GM12873 (cell line): Measurements from ENCODE around the gene WDR73.

Experiments
- TF ChIP-seq, protein P1 (sequence below): IDR thresholded peaks from 2 replicates; pipeline ENCODE4 v1.5.1; 2012; ENCODE audit warnings: low read depth, mild to moderate bottlenecking, moderate library complexity, low read length, control low read depth; ENCODE audit not compliant: insufficient read depth; ENCODE audit errors: missing control alignments

WDR73 gene

DNA sequence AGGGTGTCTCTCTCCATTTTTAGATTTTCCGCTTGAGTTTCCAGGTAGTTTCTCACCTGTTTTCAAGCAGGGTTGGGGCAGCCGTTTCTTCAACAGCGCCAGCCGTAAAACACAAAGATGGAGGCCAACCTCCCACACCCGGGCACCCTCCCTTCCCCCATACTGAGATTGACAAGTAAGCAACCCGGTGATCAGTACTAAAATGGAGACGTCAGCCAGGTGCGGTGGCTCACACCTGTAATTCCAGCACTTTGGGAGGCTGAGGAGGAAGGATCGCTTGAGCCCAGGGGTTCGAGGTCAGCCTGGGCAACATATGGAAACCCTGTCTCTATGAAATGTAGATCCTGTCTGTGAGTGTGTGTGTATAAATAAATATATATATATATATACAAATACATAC, 54.2 kb downstream of the WDR73 start:
- TF ChIP-seq, protein P1, sequence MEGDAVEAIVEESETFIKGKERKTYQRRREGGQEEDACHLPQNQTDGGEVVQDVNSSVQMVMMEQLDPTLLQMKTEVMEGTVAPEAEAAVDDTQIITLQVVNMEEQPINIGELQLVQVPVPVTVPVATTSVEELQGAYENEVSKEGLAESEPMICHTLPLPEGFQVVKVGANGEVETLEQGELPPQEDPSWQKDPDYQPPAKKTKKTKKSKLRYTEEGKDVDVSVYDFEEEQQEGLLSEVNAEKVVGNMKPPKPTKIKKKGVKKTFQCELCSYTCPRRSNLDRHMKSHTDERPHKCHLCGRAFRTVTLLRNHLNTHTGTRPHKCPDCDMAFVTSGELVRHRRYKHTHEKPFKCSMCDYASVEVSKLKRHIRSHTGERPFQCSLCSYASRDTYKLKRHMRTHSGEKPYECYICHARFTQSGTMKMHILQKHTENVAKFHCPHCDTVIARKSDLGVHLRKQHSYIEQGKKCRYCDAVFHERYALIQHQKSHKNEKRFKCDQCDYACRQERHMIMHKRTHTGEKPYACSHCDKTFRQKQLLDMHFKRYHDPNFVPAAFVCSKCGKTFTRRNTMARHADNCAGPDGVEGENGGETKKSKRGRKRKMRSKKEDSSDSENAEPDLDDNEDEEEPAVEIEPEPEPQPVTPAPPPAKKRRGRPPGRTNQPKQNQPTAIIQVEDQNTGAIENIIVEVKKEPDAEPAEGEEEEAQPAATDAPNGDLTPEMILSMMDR, result no peak

DNA sequence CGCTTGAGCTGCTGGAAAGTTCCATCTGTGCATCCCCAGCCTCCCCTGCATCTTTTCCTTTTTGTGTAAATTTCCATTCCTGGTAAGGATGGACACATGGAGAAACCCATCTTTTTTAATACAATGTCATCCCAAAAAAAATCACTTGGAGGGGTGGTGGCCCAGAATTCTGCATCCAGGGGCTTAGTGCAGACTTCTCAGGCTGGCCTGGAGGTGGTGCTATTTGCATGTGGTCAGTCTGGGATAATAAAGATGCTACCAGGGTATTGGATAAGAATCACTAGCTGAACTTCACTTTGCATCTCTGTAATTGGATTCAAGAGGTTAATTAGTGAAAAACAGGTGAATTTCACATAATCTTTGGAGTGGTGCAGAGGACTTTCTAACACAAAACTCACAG, 55.1 kb downstream of the WDR73 start:
- TF ChIP-seq, protein P1, result peak; percentile 56

DNA sequence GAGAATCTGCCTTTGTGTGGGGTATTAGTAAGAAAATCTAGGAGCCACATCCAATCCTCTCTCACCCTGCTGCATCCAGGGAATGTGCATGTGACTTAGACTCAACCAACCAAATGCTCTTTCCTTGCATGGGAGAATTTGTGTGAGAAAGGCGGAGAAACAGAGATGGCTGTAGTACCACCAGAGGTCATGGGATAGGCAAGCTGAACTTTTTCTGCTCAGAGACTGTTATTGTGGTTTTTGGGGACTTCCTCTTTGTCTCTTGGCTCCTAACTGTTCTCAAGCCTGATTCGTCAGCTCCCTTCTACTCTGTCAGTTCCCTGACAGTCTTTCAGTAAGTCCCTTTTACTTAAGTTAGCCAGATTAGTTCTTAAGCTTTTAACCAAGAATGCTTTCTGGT, 55.8 kb downstream of the WDR73 start:
- TF ChIP-seq, protein P1, result peak; percentile 31

DNA sequence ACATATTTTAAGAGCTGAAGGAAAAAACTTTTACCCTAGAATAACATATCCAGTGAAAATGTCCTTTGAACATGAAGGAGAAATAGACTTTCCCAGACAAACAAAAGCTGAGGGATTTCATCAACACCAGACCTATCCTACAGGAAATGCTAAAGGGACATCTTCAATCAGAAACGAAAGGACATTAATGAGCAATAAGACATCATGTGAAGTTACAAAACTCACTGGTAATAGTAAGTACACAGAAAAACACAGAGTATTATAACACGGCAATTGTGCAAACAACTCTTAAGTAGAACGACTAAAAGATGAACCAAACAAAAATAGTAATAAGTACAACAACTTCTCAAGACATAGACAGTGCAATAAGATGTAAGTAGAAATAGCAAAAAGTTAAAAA, 56.8 kb downstream of the WDR73 start:
- TF ChIP-seq, protein P1, result no peak

DNA sequence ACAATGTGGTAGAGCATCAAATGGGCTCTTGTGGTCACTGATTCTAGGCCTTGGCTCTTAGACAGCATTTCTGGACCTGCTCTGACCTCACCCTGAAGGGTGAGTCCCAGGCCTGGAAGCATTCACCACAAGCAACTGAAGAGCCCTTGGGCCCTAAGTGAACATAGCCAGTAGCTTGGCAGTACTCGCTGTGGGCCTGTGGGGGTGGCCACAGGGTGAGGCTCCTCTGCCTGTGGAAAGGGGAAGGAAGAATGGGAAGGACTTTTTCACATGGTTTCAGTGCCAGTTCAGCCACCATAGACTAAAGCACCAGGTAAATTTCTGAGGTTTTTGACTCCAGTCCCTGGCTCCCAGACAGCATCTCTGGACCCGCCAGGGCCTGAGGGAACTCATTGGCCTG, 58.4 kb downstream of the WDR73 start:
- TF ChIP-seq, protein P1, result no peak

DNA sequence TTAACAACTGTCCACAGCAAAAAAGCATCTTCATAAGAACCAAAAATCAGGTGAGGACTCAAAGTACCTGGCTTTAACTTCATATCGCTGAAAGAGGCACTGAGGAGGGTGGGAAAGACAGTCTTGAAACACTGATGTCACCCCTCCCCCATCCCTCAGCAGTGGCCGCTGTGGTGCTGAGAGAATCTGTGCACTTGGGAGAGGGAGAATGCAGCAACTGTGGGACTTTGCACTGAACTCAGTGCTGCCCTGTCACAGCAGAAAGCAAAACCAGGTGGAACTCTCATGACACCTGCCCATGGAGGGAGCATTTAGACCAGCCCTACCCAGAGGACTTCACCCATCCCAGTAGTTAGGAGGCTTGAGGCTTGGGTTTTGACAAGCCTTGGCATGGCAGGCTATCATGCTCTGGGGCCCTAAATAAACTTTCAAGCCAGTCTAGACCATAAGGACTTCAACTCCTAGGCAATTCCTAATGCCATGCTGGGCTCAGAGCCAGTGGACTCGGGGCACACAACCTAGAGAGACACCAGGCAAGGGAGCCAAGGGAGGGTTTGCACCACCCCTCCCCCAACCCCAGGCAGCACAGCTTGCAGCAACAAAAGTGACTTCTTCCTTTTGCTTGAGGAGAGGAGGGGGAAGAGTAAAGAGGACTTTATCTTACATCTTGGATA, 59.3 kb downstream of the WDR73 start:
- TF ChIP-seq, protein P1, result no peak

DNA sequence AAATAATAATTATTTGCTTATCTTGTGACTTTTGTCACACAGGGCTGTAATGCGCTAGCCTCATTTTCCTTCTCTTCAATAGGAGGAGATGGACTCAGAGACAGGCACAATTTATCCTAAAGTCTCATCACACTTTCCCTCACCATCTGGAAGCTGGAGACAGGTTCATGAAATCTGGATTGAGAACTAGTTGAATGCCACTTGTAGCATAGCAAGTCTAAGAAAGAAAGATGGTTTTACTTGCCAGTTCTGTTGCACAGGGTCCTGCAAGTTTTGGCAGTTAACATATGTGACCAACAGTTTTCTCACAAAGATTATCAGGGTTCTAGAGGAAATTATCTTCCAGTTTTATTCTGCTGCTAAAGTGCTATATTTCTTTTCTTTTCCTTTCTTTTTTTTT, 62.3 kb downstream of the WDR73 start:
- TF ChIP-seq, protein P1, result no peak
